SIG-M5 treated with dmso at 0.1 percent for 504 hours (cell line): ENCODE data around the gene IPO7.
"Not testable (repeated sequence)": the region's sequence is repeated elsewhere in the genome, so short reads cannot be mapped to it uniquely, and the experiment has no call there.

Experiments used
- DNase-seq: peaks from one replicate; lab custom pipeline; 2025; ENCODE audit not compliant: unreplicated experiment; lab: John Stamatoyannopoulos, UW

IPO7 gene

DNA sequence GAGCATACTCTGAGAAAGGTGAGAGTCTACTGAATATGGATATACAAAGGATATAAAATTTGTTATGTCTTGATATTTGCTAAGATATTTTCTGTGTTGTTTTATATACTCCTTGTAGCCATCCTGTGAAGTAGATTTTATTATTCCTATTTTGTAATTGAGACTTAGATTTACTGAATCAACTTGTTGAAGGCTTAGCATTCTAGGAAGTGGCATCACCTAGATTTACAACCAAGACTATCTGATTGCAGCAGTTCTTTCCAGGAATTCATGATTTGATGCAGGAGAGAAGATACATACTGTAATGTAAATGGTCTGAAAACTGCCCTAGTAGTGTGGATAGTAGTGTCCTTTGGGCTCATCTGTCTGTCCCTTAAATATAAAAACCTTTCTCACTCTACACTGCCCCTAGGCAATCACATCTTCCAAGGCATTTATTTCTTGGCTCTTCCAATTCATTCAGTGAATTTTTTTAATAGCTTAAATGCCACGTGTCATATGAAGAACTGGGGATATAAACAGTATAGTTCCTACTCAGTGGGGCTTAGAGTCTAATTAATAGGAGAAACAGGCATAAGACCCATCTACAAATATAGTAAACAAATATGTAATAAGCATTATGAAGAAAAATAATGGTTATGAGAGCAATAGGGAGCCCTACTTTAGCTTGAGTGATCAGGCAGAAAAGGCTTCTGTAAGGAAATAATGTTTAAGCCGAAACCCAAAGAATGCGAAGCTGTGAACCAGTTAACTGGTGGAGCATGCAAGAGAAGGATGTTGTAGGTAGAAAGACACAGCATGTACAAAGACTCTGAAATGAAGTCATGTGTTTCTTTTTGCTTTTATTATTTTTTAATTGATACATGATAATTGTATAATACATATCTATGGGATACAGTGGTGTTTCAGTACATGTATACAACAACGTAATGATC, 13.6 kb downstream of the IPO7 start:
- no peak for DNase-seq

DNA sequence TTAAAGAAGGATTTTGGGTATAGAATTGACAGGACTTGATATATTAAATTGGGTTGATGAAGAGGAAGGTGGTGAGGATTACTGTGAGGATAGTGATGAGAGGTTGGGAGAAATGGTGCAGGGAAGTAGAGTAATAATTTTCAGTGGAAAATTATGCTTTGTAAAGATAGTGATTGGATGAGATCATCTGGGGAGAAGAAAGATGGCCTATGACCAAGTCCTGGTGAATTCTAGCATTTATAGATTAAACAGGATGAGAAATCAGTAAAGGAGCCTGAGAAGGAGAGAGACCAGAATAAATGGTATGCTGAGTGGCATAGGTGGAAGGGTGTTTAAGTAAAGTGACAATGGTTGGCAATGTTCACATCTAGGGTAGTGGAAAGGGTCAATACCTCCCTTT, 15.0 kb downstream of the IPO7 start:
- DNase-seq = no peak

- DNase-seq = not testable (repeated sequence)
Observed at GRCh38 chr11:9401884-9402283, 17.4 kb downstream of the IPO7 start.

- DNase-seq = no peak
Observed at GRCh38 chr11:9428706-9429105, 44.3 kb downstream of the IPO7 start.

GRCh38 chr11:9438611-9439010, 54.2 kb downstream of the IPO7 start:
- no peak for DNase-seq

GRCh38 chr11:9446230-9446629, 61.8 kb downstream of the IPO7 start:
- no peak for DNase-seq

GRCh38 chr11:9448576-9449352, 64.3 kb downstream of the IPO7 start:
- no peak for DNase-seq

DNA sequence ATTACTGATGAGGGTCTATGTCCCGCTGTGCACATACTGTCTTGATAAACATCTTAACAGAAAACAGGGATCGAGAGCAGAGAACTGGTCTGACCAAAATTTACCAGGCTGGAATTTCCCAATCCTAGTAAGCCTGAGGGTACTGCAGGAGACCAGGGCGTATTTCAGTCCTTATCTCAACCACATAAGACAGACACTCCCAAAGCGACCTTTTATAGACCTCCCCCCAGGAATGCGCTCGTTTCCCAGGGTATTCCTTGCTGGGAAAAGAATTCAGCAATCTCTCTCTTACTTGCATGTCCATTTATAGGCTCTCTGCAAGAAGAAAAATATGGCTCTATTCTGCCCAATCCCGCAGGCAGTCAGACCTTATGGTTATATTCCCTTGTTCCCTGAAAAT, 67.6 kb downstream of the IPO7 start:
- DNase-seq = not testable (repeated sequence)

GRCh38 chr11:9455722-9456121, 71.3 kb downstream of the IPO7 start:
- DNase-seq = no peak

GRCh38 chr11:9459667-9460321, 75.3 kb downstream of the IPO7 start:
- DNase-seq = peak; percentile 60

DNA sequence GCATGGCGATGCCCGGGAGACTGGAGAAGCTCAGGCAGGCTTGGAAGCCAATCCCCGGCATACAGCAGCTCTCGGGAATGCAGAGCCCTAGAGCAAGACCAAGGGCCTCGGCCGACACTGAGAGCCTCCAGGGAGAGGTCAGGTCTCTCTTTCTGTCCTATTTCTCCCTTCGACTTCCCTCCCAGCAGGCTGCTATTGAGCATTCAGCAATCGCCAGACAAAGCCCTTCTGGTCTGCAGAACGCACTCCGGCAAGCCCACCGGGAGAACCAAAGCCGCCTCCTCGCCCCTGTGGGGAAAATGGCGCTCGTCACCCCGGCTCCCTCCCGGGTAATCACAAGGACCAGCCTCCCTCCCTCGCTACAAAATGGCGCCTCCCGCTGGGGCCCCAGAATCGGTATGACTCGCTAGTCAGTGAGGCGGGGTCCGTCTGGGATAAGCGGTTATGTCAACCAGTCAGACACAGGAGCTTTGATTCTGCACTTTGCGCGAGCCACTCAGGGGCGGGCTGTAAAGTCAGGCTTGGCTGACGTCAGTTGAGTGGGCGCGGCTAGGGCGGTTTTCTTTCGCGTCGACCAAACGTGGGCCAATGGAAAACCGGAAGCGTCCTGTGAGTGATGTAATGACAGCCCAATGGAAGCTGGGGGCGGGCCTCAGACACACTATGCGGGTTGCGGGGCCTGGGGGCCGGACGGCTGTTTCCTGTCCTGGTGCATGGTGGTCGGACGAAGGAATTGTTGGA, 76.0 kb downstream of the IPO7 start, which contains the start of gene ZNF143:
Gene ZNF143, plus strand, starts transcription at position 691 of the 741 bp plus-strand sequence. CDS start 10,297 bp downstream, outside the sequence.
- peak; percentile 99 for DNase-seq

DNA sequence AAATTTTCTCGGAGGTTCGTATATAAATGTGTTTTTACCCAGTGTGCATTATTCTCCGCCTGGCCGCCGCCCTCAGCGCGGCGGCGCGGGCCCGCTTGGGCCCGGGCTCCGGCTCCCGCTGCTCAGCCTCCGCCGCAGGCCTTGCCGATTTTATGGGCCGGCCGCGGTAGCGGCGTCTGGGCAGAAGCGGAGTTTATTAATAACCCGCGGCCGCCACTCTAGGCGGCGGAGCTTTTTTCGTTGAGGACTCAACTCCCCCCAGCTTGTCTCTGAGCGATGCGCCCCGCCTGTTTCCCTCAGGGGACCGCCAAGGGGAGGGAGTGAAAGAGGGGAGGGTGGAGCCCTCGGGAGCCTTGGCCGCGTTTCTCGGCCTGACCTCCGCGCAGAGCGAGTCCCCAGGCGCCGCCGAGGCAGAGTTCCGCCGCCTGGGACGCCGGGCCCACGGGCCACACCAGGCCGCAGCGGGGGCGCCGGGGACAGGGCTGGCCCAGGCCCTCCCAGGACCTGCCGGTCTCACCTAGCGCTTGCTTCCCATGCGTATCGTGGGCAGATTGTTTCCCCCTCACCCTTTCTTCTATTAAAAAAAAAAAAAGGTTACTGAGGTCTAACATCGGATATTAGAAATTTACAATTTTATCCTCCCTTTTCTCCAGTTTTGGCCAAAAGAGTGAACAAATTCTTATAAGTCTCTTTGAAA, 76.8 kb downstream of the IPO7 start:
- peak; percentile 77 for DNase-seq

DNA sequence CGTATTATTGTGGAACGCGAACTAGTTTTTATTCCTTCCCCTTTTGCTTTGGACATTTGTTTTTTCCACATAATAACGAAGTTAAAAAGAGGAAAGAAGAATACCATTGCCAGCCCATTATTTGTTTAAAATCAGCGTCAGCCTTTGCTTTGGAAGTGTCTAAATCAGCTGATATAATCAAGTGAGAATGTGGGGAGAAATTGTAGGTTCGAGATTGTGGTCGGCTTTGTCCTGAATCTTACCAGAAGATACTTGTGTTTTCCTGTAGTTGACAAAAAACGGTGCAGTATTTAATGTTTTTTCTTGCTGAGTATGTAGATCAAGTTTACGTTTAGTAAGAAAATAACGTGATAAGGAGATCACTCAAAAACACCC, 77.3 kb downstream of the IPO7 start:
- DNase-seq = peak; percentile 20

GRCh38 chr11:9462172-9462799, 77.8 kb downstream of the IPO7 start:
- no peak for DNase-seq

DNA sequence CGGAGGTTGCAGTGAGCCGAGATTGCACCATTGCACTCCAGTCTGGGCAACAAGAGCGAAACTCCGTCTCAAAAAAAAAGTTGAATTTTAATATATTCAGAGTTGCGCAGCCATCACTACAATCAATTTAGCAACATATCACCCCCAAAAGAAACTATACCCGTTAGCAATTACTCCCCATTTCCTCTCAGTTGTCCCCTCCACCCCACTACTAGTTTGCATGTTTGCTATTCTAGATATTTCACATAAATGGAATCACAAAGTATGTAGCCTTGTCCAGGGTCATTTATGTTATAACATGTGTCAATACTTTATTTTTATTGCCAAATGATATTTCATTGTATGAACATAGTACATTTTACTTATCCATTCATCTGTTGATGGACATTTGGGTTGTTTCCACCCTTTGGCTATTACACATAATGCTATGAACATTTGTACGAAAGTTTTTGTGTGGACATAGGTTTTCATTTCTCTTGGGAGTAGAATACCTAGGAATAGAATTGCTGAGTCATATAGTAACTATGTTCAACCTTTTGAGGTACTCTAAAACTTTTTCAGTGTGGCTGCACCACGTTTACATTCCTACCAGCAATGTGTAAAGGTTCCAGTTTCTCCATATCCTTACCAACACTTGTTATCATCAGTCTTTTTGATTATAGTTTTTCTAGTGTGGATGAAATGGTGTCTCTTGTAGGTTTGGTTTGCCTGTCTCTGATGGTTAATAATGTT, 78.5 kb downstream of the IPO7 start:
- DNase-seq = no peak

DNA sequence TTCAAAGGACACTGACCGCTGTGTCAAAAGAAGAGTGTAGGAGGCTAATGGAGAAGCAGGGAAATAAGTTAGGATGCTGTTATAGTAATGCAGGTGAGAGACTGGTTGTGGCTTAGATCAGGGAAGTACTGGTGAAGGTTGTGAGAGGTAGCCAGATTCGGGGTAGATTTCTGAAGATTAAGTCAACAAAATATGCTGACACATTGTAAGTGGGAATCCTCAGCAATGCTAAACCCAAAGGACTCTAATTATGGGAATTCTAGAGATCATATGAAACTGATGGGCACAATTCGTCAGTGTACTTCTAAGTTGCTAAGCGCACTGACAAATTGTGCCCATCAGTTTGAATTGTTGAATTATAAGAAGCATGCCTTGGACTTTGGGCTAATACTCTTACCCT, 86.3 kb downstream of the IPO7 start:
- no peak for DNase-seq

DNA sequence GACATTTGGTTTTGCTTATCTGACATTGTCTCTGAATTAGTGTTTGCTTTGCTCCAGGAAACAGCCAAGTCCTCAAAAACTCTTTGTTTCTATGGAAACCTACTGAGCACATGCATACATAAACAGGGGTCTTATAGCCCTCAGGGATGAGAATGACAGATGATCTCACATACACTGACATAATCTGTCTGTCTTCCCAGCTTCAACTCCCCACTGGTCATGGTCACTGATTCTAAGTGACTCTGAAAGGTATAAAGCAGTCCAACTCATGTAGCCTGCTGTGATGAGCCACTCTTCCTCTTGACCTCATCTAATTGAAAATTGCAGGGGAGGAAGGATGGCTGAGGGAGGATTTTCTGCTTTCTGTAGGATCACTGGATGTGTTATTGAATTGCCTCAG, 89.0 kb downstream of the IPO7 start:
- no peak for DNase-seq

- no peak for DNase-seq
Observed at GRCh38 chr11:9479899-9480298, 95.4 kb downstream of the IPO7 start.
